AG10803 (cell line): ENCODE measurements around the gene FAXDC2.

ENCODE experiments used
- DNase-seq: peaks from one replicate; pipeline ENCODE4 v3.0.0; 2010; ENCODE audit warnings: low read depth
- H3K4me3 ChIP-seq: 2 replicates; pipeline ENCODE4 v1.5.1; 2011; ENCODE audit warnings: mild to moderate bottlenecking, low read length, control low read depth
- CTCF ChIP-seq: conservative IDR thresholded peaks from 2 replicates; pipeline ENCODE4 v1.5.1; 2011; ENCODE audit warnings: mild to moderate bottlenecking, low read length, control low read depth, inconsistent platforms

FAXDC2 gene

DNA sequence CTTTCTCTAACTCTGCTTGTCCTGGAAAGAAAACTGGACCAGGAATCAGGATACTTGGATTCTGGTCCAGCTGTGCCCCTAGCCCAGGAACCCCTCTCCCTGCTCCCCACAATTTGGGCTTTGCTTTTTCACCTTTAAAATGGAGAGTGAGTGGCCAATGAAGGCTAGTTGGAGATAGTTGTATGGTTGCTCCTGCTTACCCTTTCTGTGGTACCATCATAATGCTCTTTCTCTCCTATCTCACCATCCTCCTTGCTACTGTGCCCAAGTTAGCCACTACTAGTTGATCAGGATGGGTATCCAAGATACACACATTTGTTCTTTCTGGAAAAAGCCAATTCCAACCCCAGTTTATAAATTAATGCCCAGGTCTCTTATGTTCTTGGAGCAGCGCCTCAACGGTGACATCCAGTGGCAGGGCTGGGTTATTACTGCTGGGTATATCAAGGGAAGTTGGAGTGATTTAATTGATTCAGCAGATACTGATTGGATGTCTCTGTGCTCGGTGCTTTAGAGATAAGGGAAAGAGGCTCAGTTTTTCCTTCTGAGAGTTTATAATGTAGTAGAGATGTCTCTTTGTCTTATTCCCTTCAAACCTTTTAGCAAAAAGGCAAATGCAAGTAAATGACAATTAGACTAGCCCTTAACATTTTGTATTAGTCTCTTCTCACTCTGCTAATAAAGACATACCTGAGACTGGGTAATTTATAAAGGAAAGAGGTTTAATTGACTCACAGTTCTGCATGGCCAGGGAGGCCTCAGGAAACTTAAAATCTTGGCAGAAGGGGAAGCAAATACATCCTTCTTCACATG is 38.5 kb downstream of the FAXDC2 start:
- H3K4me3 ChIP-seq = no peak overlapping the region
- DNase-seq = peak; percentile 71
- TF ChIP-seq CTCF = peak; percentile 97

DNA sequence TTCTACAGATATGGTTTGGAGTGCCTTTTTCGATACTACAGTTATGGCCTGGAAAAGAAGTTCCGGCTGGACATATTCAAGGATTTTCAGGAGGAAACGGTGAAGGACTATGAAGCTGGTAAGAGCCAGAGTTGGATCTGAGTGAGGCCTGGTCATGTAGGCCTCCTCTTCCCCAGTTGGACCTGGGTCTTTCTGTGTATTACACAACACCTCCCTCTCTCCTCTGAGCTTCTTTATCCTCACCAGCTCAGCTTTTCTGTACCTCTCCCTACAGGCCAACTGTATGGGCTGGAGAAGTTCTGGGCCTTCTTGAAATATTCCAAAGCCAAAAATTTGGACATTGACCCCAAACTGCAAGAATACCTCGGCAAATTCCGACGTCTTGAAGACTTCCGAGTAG is 39.2 kb downstream of the FAXDC2 start:
- DNase-seq = no peak
- H3K4me3 ChIP-seq = no peak overlapping the region
- no peak for TF ChIP-seq CTCF

- no peak for DNase-seq
- no peak overlapping the region for H3K4me3 ChIP-seq
- TF ChIP-seq CTCF = no peak
Measured at GRCh38 chr5:154806176-154806575, 44.2 kb downstream of the FAXDC2 start.

DNA sequence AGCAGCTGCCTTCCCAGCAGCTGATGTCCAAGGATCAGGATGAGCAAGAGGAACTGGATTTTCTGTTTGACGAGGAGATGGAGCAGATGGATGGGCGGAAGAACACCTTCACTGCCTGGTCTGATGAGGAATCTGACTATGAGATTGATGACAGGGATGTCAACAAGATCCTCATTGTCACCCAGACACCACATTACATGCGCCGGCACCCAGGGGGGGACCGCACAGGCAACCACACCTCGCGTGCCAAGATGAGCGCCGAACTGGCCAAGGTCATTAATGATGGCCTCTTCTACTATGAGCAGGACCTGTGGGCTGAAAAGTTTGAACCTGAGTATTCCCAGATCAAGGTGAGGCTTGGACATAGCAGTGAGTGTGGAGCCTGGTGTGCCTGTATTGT is 48.4 kb downstream of the FAXDC2 start:
- no peak for DNase-seq
- TF ChIP-seq CTCF = no peak
- H3K4me3 ChIP-seq = no peak overlapping the region

- no peak for DNase-seq
- TF ChIP-seq CTCF = no peak
- no peak overlapping the region for H3K4me3 ChIP-seq
Measured at GRCh38 chr5:154801083-154801482, 49.3 kb downstream of the FAXDC2 start.

- no peak for DNase-seq
- TF ChIP-seq CTCF = no peak
- no peak overlapping the region for H3K4me3 ChIP-seq
Measured at GRCh38 chr5:154800582-154800981, 49.8 kb downstream of the FAXDC2 start.

DNA sequence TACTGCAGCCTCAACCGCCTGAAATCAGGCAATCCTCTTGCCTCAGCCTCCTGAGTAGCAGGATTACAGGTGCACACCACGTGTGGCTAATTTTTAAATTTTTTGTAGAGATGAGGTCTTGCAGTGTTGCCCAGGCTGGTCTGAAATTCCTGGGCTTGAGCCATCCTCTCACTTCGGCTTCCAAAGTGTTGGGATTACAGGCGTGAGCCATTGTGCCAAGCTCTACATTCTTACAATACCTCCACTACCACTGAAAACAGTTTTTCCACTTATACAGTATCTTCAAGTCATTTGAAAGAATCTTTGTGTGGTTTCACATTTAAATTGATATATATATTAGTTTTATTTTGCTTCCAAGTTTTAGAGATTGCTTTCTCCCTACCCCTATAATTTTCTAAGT is 52.6 kb downstream of the FAXDC2 start:
- peak; percentile 75 for DNase-seq
- TF ChIP-seq CTCF = no peak
- no peak overlapping the region for H3K4me3 ChIP-seq
